Activated CD4-positive, alpha-beta T cell treated with anti-CD3 and anti-CD28 coated beads, Interleukin-2, amount 10 ng/mL, durations not matched to agents 24 days and 14 days (primary cell): Measurements from ENCODE around the gene FSTL5. TPM values are rescaled to one million over a fixed set of nuclear protein-coding genes. Genes with fewer than 3 reads are reported as not detected.

Experiments
- DNase-seq: peaks from one replicate; pipeline ENCODE4 v3.0.0; 2022
- H3K27ac Mint-ChIP-seq: one replicate; pipeline ENCODE4 v1.8.0; 2022; ENCODE audit warnings: mild to moderate bottlenecking, mixed read lengths
- H3K27me3 Mint-ChIP-seq: one replicate; pipeline ENCODE4 v1.8.0; 2022; ENCODE audit warnings: mixed read lengths
- H3K36me3 Mint-ChIP-seq: one replicate; pipeline ENCODE4 v1.8.0; 2022; ENCODE audit warnings: low read depth, mild to moderate bottlenecking, mixed read lengths
- H3K4me1 Mint-ChIP-seq: one replicate; pipeline ENCODE4 v1.8.0; 2021; ENCODE audit warnings: mixed read lengths
- H3K4me3 Mint-ChIP-seq: one replicate; pipeline ENCODE4 v1.8.0; 2022; ENCODE audit warnings: mild to moderate bottlenecking, moderate library complexity, mixed read lengths
- H3K9me3 Mint-ChIP-seq: one replicate; pipeline ENCODE4 v1.8.0; 2021; ENCODE audit warnings: mixed read lengths
- intact Hi-C: fragments of 100-400 bp; cut with micrococcal nuclease; formaldehyde crosslinking; loops from one replicate; pipeline ENCODE4 v1.15.1; 2023
- total RNA-seq: library from RNA; stranded (reverse); gene quantifications from 2 replicates; pipeline ENCODE4 v1.2.3, GENCODE V29; 2022

Gene FSTL5
- total RNA-seq, 1 donor from 2014 or later, result not detected

DNA sequence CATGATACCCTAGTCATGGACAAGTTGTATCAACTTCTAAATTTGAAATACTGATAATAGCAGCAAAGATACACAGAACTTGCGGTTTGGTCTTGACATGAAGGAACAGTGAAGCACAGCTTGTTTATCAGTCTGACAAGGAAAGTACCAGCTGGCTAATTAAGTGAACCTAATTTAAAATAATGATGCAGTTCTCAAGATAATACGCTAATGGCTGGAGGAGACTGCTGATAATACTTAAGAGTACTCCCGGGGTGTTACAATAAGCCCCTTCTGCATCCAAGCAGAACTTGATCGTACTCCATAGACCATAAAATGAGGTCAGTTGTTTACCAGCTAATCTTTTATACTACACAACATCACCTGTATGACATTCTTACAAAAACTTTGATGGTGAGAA is 697.5 kb downstream of the FSTL5 start:
- Mint-ChIP-seq H3K4me1 (no peaks in the 10 kb centered on the region), H3K27me3 (no peaks in the 10 kb centered on the region), H3K4me3 (no peak overlapping the region), H3K27ac (no peak overlapping the region), H3K9me3 (no peaks in the 10 kb centered on the region), H3K36me3 (no peaks in the 10 kb centered on the region)
- intact Hi-C loops, result no loop called here
- no peak for DNase-seq

GRCh38 chr4:161463436-161463835 is 700.4 kb downstream of the FSTL5 start:
- Mint-ChIP-seq H3K27ac (no peak overlapping the region), H3K9me3 (no peaks in the 10 kb centered on the region), H3K36me3 (no peaks in the 10 kb centered on the region), H3K4me1 (no peaks in the 10 kb centered on the region), H3K4me3 (no peak overlapping the region), H3K27me3 (no peaks in the 10 kb centered on the region)
- DNase-seq, result no peak
- intact Hi-C loops, result no loop called here

GRCh38 chr4:161457906-161458305 is 705.9 kb downstream of the FSTL5 start:
- no peak for DNase-seq
- H3K9me3 Mint-ChIP-seq, result no peaks in the 10 kb centered on the region
- H3K27ac Mint-ChIP-seq, result no peak overlapping the region
- intact Hi-C loops, result no loop called here
- H3K4me1 Mint-ChIP-seq, result no peaks in the 10 kb centered on the region
- H3K4me3 Mint-ChIP-seq, result no peak overlapping the region
- no peaks in the 10 kb centered on the region for H3K36me3 Mint-ChIP-seq
- H3K27me3 Mint-ChIP-seq, result no peaks in the 10 kb centered on the region

DNA sequence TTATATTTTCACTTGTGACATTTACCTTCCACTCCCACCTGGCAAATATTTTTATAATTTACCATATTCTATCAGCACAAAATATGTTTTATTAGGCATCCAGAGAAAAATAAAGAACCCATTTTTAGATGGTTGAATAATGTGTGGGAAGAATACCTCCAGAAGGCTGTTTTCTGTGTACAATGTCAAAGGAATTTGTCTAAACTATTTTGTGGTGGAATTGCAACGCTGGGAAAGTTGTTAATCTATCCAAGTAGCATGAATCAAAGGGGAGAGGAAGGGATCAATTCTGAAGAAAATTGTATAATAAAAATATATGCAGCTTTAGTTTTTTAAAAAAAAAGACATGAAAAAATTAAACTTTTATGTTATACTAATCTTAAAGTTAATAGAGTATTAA is 706.5 kb downstream of the FSTL5 start:
- Mint-ChIP-seq H3K4me3 (no peak overlapping the region), H3K27me3 (no peaks in the 10 kb centered on the region), H3K36me3 (no peaks in the 10 kb centered on the region), H3K4me1 (no peaks in the 10 kb centered on the region), H3K9me3 (no peaks in the 10 kb centered on the region), H3K27ac (no peak overlapping the region)
- no peak for DNase-seq
- intact Hi-C loops, result no loop called here

DNA sequence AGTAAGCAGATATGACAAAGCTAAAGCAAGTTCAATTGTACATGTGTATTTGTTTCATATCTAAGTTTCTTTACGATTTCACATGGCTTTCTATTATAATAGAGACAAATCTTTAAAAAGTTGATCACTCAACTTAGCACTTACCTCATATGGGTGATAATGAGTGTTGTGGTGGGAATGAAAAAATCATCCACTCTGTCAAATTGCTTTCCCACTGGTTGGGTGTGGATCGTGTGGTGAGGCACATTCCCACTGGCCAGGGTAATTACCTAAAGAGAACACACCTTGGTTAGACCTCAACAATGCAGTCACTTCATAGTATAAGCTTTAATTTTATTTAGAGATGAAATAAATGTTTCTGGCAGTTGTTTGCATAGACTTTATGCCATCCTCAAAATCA is 708.9 kb downstream of the FSTL5 start:
- Mint-ChIP-seq H3K27ac (no peak overlapping the region), H3K4me3 (no peak overlapping the region), H3K27me3 (no peaks in the 10 kb centered on the region), H3K36me3 (no peaks in the 10 kb centered on the region), H3K9me3 (no peaks in the 10 kb centered on the region), H3K4me1 (no peaks in the 10 kb centered on the region)
- DNase-seq, result no peak
- intact Hi-C loops, result no loop called here

GRCh38 chr4:161448550-161449180 is 715.1 kb downstream of the FSTL5 start:
- Mint-ChIP-seq H3K27me3 (no peaks in the 10 kb centered on the region), H3K9me3 (no peaks in the 10 kb centered on the region), H3K27ac (no peak overlapping the region), H3K4me3 (no peak overlapping the region), H3K4me1 (no peaks in the 10 kb centered on the region), H3K36me3 (no peaks in the 10 kb centered on the region)
- intact Hi-C loops, result no loop called here
- no peak for DNase-seq

GRCh38 chr4:161444626-161445025 is 719.2 kb downstream of the FSTL5 start:
- intact Hi-C loops, result no loop called here
- Mint-ChIP-seq H3K4me3 (no peak overlapping the region), H3K4me1 (no peaks in the 10 kb centered on the region), H3K36me3 (no peaks in the 10 kb centered on the region), H3K27me3 (no peaks in the 10 kb centered on the region), H3K9me3 (no peaks in the 10 kb centered on the region), H3K27ac (no peak overlapping the region)
- no peak for DNase-seq

GRCh38 chr4:161442921-161443320 is 720.9 kb downstream of the FSTL5 start:
- H3K4me3 Mint-ChIP-seq, result no peak overlapping the region
- H3K27ac Mint-ChIP-seq, result no peak overlapping the region
- no peak for DNase-seq
- intact Hi-C loops, result no loop called here
- no peaks in the 10 kb centered on the region for H3K27me3 Mint-ChIP-seq
- no peaks in the 10 kb centered on the region for H3K9me3 Mint-ChIP-seq
- H3K4me1 Mint-ChIP-seq, result no peaks in the 10 kb centered on the region
- H3K36me3 Mint-ChIP-seq, result no peaks in the 10 kb centered on the region

- H3K27me3 Mint-ChIP-seq, result no peaks in the 10 kb centered on the region
Measured at GRCh38 chr4:161438096-161438495, 725.7 kb downstream of the FSTL5 start.

DNA sequence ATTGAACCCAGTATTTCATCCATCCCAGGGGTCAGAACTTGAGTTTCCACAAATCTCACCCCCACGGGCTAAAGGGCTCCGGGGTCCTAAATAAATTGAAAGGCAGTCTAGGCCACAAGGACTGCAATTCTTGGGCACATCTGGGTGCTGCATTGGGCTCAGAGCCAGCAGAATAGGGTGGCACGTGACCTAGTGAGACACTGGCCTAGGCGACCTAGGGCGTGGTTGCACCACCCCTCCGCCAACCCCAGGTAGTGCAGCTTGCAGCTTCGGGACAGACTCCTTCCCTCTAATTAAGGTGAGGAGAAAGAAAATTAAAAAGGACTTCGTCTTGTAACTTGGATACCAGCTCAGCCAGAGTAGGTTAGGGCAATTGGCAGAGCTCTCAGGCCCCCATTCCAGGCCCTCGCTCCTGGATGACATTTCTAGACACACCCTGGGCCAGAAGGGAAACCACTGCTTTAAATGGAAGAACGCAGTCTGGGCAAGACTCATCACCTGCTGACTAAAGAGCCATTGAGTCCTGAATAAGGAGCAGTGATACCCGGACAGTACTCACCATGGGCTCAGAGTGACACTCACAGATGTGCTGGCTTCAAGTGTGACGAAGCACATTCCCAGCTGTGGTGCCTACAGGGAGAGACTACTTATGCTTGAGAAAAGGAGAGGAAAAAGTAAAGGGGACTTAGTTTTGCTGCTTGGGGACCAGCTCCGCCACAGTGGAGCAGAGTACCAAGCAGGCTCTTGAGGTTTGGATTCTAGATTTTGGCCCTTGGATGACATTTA is 735.4 kb downstream of the FSTL5 start:
- intact Hi-C loops, result no loop called here
- Mint-ChIP-seq H3K27me3 (no peaks in the 10 kb centered on the region), H3K4me3 (no peak overlapping the region), H3K36me3 (no peaks in the 10 kb centered on the region), H3K4me1 (no peaks in the 10 kb centered on the region), H3K27ac (no peak overlapping the region), H3K9me3 (peaks cover 3% of the 10 kb centered on the region)
- DNase-seq, result no peak

More at GRCh38 chr4:161438096-161438495, 725.7 kb downstream of the FSTL5 start:
- no peak overlapping the region for H3K4me3 Mint-ChIP-seq
- H3K9me3 Mint-ChIP-seq, result peaks cover 4% of the 10 kb centered on the region
- H3K4me1 Mint-ChIP-seq, result no peaks in the 10 kb centered on the region
- H3K27ac Mint-ChIP-seq, result no peak overlapping the region
- intact Hi-C loops, result no loop called here
- DNase-seq, result no peak
- no peaks in the 10 kb centered on the region for H3K36me3 Mint-ChIP-seq

DNA sequence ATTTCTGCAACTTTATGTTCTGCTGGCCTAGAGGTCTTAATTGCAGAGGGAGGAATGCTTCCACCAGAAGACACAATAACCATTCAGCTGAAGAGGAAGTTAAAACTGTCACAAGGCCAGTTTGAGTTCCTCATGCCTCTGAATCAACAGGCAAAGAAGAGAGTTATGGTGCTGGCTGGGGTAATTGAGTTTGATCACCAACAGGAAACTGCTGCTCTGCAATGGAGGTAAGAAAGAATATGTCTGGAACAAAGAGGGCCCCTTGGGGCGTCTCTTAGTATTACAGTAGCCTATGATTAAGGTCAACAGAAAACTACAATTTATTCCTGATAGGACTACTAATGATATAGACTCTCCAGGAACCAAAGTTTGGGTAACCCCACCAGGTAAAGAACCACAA is 744.0 kb downstream of the FSTL5 start:
- H3K36me3 Mint-ChIP-seq, result no peaks in the 10 kb centered on the region
- no peak overlapping the region for H3K4me3 Mint-ChIP-seq
- H3K27me3 Mint-ChIP-seq, result no peaks in the 10 kb centered on the region
- no peaks in the 10 kb centered on the region for H3K4me1 Mint-ChIP-seq
- DNase-seq, result no peak
- H3K27ac Mint-ChIP-seq, result no peak overlapping the region
- intact Hi-C loops, result no loop called here
- no peaks in the 10 kb centered on the region for H3K9me3 Mint-ChIP-seq

- H3K9me3 Mint-ChIP-seq, result peaks cover 4% of the 10 kb centered on the region
- intact Hi-C loops, result no loop called here
- H3K27me3 Mint-ChIP-seq, result no peaks in the 10 kb centered on the region
- H3K36me3 Mint-ChIP-seq, result no peaks in the 10 kb centered on the region
- H3K27ac Mint-ChIP-seq, result no peak overlapping the region
- no peak for DNase-seq
- H3K4me1 Mint-ChIP-seq, result no peaks in the 10 kb centered on the region
- no peak overlapping the region for H3K4me3 Mint-ChIP-seq
Measured at GRCh38 chr4:161411901-161412300, 751.9 kb downstream of the FSTL5 start.

GRCh38 chr4:161404346-161405110 is 759.3 kb downstream of the FSTL5 start:
- no peaks in the 10 kb centered on the region for H3K4me1 Mint-ChIP-seq
- no peak for DNase-seq
- H3K27ac Mint-ChIP-seq, result no peak overlapping the region
- no peaks in the 10 kb centered on the region for H3K9me3 Mint-ChIP-seq
- no peaks in the 10 kb centered on the region for H3K27me3 Mint-ChIP-seq
- no peaks in the 10 kb centered on the region for H3K36me3 Mint-ChIP-seq
- intact Hi-C loops, result no loop called here
- no peak overlapping the region for H3K4me3 Mint-ChIP-seq

- Mint-ChIP-seq H3K27ac (no peak overlapping the region), H3K9me3 (no peaks in the 10 kb centered on the region), H3K4me1 (no peaks in the 10 kb centered on the region), H3K27me3 (no peaks in the 10 kb centered on the region), H3K36me3 (no peaks in the 10 kb centered on the region), H3K4me3 (no peak overlapping the region)
- DNase-seq, result no peak
- intact Hi-C loops, result no loop called here
Measured at GRCh38 chr4:161403781-161404180, 760.0 kb downstream of the FSTL5 start.
